Measurements from ENCODE around the gene MAP1B. TPM values are rescaled to one million over a fixed set of nuclear protein-coding genes. Genes with fewer than 3 reads are reported as not detected.

The MAP1B gene
- total and polyA plus RNA-seq, 9 of the 15 experiments (the other 6 are each of a cell fraction or from before 2014, with no cell fraction given): 5.2 to 66.1 (median 17.3) TPM

DNA sequence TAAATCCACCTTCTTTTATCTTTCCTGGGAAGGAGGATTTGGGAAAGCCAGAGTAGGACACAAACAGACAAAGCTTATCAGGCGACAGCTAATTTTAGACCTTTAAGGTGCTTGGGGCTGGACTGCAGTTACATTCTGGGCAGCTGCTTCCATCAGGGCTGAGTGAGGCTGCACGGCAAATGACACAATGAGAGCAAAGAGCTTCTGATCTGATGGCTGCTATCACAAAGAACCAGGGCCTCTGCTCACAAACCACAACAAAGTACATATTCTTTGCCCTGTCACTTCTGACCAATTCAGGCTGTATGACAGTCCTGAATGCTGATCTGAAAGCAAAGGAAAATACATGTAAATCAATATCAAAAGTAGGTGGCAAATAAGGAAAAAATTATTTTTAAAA, 119.7 kb downstream of the MAP1B start (continued):
- TF ChIP-seq PHF20 (IDR thresholded peaks at IDR 0.05; ENCODE audit: partially characterized antibody) (no peak), SNIP1 (IDR thresholded peaks at IDR 0.05; ENCODE audit: low read depth) (no peak), CXXC5 (CRISPR knock-in tag; IDR thresholded peaks at IDR 0.05) (peak; percentile 32; the same call in 1 of the 2 replicates), NCOA4 (IDR thresholded peaks at IDR 0.05; ENCODE audit: partially characterized antibody) (no peak), RBM22 (IDR thresholded peaks at IDR 0.05; ENCODE audit: low read depth, low read length, poor library complexity, severe bottlenecking) (no peak), CREB3 (tag; conservative IDR thresholded peaks at IDR 0.05; ENCODE audit: low read depth) (0 out of 2 replicates have a peak, but pooled peaks have one; percentile 23), MEF2D (tag; conservative IDR thresholded peaks at IDR 0.05; ENCODE audit: low read depth) (peak; percentile 82), FOXA3 (CRISPR knock-in tag; conservative IDR thresholded peaks at IDR 0.05 in 1 of 2, IDR thresholded peaks at IDR 0.05 in 1 of 2) (peak in 1 of 2 experiments; percentile 73; a peak in 2 of 4 replicates), ZNF764 (CRISPR knock-in tag; IDR thresholded peaks at IDR 0.05; ENCODE audit: low read depth) (no peak), REST (IDR thresholded peaks at IDR 0.05; ENCODE audit: borderline replicate concordance) (no peak), REST (CRISPR knock-in tag; IDR thresholded peaks at IDR 0.05; ENCODE audit: low read depth) (no peak), TCF3 (CRISPR knock-in tag; IDR thresholded peaks at IDR 0.05) (peak; percentile 93), ZNF174 (CRISPR knock-in tag; IDR thresholded peaks at IDR 0.05) (no peak)
- TF ChIP-seq, protein P1, sequence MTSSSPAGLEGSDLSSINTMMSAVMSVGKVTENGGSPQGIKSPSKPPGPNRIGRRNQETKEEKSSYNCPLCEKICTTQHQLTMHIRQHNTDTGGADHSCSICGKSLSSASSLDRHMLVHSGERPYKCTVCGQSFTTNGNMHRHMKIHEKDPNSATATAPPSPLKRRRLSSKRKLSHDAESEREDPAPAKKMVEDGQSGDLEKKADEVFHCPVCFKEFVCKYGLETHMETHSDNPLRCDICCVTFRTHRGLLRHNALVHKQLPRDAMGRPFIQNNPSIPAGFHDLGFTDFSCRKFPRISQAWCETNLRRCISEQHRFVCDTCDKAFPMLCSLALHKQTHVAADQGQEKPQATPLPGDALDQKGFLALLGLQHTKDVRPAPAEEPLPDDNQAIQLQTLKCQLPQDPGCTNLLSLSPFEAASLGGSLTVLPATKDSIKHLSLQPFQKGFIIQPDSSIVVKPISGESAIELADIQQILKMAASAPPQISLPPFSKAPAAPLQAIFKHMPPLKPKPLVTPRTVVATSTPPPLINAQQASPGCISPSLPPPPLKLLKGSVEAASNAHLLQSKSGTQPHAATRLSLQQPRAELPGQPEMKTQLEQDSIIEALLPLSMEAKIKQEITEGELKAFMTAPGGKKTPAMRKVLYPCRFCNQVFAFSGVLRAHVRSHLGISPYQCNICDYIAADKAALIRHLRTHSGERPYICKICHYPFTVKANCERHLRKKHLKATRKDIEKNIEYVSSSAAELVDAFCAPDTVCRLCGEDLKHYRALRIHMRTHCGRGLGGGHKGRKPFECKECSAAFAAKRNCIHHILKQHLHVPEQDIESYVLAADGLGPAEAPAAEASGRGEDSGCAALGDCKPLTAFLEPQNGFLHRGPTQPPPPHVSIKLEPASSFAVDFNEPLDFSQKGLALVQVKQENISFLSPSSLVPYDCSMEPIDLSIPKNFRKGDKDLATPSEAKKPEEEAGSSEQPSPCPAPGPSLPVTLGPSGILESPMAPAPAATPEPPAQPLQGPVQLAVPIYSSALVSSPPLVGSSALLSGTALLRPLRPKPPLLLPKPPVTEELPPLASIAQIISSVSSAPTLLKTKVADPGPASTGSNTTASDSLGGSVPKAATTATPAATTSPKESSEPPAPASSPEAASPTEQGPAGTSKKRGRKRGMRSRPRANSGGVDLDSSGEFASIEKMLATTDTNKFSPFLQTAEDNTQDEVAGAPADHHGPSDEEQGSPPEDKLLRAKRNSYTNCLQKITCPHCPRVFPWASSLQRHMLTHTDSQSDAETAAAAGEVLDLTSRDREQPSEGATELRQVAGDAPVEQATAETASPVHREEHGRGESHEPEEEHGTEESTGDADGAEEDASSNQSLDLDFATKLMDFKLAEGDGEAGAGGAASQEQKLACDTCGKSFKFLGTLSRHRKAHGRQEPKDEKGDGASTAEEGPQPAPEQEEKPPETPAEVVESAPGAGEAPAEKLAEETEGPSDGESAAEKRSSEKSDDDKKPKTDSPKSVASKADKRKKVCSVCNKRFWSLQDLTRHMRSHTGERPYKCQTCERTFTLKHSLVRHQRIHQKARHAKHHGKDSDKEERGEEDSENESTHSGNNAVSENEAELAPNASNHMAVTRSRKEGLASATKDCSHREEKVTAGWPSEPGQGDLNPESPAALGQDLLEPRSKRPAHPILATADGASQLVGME (CRISPR knock-in tag; IDR thresholded peaks at IDR 0.05): 0 out of 2 replicates have a peak, but pooled peaks have one; percentile 31

Data from K562 (cell line).